ENCODE results near the gene PON3.
"Not testable (repeated sequence)": the region's sequence is repeated elsewhere in the genome, so short reads cannot be mapped to it uniquely, and the experiment has no call there.

Gene PON3

DNA sequence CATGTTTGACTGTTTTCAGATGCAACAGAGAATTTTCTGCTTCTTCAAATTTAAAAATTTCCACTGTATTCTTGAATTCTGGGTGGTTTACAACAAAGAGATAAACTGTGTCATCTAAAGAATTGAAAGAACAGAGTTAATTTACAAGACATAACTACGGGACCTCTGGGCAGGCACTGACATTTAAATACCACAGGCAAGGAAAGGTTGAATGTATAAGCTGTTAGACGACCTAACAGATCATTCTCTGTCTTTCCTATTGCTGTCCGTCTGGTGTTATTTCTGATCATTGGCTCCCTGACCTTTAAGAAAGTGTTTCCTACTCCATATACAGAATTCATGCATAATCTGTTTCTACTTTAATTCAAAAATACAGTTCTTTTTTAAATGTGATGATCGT lies 15.5 kb upstream of the PON3 start:
- no peak for DNase-seq

- no peak for DNase-seq
These were observed 14.9 kb upstream of the PON3 start for GRCh38 chr7:95411036-95411435.

DNA sequence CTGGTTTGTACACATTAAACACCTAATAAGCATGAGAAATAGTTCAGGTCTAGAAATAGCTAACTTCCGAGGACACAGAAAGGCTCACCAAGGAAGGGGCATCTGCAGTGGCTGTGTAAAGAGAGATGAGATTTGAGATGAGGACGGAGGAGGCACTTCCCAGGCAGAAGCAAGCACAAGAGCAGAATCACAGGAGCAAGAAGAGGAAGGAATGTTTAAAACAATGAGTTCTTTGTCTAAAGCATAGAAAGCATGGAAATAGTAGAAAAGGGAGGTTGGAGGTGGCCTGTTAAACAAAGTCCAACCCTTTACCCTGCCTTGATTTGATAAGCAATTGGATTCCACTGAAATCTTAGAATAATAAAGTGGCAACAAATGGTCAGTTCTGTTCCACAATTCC lies 11.6 kb upstream of the PON3 start:
- DNase-seq, result no peak

DNA sequence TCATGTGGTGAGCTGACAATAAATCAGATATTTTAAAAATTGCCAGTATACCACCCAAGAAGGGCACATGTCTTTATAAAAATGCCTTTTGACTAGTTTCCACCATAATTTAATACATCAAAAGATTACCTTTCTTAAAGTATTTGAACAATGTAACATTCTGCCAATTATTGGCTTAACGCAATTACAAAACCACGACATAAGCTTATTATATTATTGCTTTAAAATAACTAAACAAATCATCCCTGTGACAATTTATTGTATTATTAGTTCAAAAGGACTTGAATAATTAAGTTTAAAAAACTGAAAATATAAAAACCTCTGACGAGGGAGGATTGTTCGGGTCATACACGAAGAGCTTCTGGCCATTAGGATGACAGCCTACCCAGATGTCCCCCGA lies 9.6 kb upstream of the PON3 start:
- no peak for DNase-seq

- no peak for DNase-seq
These were observed 9.0 kb upstream of the PON3 start for GRCh38 chr7:95405208-95405607.

- no peak for DNase-seq
These were observed 8.2 kb upstream of the PON3 start for GRCh38 chr7:95404316-95404865.

DNA sequence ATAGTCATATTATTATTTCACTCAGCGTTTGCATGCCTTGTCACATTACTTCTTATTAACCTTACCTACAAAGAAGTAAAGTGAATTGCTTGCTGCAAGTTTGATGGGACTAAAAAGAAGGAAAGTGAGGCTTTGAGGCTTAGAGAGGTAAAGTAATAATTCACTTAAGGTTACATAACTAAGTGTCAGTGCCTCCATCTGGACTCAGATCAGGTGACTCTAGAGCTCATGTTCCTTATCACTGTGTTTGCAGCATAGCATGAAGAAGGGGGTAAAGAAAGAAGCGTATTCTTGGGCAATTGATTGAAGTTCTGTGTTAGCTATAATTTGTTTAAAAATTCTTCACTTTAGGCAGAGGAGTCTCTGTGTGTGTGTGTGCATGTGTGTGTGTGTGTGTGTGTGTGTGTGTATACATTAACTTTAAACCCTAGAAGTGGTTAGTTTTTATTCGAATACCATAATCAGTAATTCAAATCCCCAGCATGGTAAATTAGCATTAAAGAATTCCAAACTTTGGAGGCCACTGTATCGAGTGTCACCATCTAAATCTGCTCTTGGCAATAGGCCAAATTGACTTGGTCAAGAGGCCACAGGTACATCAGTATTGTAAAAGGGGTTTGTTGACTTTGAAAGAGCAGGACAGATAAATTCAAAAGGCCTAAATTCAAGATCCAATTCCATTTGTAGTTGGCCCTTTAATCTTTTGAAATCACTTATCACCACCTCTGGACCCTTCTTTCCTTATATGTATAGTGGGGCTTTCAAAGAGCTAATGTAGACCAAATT lies 2.2 kb upstream of the PON3 start:
- no peak for DNase-seq

DNA sequence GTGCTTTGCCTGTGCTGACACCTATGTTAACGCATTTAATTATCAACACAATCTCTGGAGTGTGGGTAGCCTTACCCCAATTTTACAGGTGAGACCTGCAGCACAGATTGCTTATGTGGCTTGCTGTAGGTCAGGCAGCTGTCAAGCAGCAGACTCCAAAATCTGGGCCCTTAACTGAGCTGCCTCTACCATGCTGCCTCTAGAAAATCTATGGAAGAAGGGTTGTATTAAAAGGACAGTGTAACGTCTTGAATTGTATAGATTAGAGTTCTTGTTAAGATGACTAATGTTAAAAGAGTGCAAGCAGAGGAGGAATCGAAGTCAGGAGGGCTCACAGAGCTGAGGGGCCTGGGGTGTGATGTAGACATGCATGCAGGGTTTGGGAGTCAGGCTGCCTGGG lies 1.2 kb upstream of the PON3 start:
- DNase-seq, result no peak

- no peak for DNase-seq
These were observed 430 bp downstream of the PON3 start for GRCh38 chr7:95395755-95396135.

DNA sequence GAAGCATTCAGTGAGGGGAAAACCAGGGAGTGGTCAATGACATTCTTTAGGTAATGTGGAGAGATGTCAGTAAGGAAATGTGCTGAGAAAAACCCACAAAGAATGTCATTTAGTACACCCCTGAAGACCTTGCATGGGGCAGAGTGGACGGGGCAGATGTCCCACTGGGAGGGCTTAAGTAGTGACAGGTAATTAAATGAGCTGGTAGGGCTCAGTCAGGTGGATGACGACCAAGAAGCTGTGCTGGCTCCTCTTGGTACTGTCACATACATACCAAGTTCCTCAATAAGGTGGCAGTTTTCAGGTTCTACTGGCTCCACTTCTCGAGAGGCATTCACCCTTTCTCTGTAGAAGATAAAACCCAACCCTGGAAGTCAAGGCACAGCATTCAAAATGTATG lies 1.8 kb downstream of the PON3 start:
- no peak for DNase-seq

DNA sequence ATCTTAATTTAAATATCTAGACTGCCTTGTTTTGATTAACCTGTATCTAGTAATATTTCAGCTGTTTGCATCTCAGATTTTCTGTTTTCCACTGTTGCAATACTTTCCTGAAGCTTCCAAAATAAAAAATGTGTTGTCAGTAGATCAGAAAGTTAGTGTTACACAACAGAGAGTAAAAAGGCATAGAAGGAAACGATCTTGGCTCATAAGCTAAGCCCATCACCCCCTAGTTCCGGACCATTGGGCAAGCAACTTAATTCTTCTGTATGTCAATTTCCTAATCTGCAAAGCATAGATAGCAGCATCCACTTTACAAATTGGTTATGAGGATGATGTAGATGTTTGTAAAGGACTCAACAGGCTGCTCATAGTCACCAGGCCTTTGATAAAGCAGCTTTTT lies 4.4 kb downstream of the PON3 start:
- DNase-seq, result no peak

DNA sequence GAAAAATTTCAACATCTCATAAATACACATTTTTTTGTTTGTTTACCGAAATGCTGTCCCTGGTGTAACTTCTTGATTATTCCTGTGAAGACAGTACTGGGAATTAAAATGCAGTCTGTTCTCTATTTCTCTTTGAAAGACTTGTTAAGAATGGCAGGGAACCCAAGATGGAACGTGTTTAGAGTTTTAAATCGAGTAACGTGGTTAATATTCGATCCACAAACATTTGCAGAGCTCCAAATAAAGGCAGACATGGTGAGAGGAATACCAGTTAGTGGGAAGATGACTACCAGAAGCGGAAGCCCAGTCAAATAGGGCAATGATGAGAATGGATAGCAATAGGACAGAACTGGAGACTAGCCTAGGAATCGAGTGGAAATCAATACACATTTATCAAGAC lies 6.7 kb downstream of the PON3 start:
- DNase-seq, result no peak

GRCh38 chr7:95379457-95379856 lies 16.7 kb downstream of the PON3 start:
- not testable (repeated sequence) for DNase-seq

DNA sequence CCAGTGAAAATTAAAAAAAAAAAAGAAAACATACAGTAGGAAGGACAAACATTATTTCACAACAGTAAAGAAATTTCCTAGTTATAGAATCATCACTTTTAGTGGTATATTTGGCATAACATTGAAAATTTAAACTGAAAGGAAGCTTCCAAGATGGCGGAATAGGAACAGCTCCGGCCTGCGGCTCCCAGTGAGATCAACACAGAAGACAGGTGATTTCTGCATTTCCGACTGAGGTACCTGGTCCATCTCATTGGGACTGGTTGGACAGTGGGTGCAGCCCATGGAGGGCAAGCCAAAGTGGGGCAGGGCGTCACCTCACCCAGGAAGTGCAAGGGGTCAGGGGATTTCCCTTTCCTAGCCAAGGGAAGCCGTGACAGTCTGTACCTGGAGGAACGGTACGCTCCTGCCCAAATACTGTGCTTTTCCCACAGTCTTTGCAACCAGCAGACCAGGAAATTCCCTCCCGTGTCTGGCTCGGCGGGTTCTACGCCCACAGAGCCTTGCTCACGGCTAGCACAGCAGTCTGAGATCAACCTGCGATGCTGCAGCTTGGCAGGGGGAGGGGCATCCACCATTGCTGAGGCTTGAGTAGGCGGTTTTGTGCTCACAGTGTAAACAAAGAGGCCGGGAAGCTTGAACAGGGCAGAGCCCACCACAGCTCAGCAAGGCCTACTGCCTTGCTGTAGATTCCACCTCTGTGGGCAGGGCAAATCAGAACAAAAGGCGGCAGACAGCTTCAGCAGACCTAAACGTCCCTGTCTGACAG lies 19.4 kb downstream of the PON3 start:
- DNase-seq, result no peak

DNA sequence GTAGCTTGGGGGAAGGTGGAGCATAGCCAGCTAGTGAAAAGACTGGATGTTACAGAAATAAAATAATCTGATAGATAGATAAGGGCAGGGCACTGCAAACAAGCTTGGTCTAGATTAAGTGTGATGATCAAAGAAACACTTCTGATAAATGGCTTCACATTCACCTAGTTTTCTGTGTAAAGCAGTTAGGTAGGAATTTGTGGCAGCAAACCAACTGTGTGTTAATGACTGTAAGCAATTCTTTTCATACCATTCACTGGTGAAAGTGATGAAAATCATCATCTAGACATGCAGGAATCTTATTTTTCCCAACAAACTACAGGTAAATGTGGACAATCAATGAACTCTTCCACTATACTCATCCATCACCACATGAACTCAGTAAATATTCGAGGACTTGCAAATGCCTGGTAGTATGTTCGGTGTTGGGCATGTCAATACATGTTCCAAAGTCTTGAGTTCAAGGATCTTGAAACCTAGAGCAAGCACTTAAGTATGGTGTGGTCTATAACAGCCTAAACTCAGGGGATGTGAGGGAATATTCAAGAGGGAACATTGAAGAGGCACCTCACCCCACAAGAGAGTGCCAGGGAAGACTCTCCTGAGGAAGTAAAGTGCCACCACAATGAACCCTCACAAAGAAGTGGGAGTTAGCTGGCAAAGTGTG lies 20.5 kb downstream of the PON3 start:
- DNase-seq, result no peak

GRCh38 chr7:95373323-95373722 lies 22.9 kb downstream of the PON3 start:
- no peak for DNase-seq

GRCh38 chr7:95368235-95368634 lies 27.9 kb downstream of the PON3 start:
- no peak for DNase-seq

- DNase-seq, result no peak
These were observed 28.6 kb downstream of the PON3 start for GRCh38 chr7:95367606-95368005.

DNA sequence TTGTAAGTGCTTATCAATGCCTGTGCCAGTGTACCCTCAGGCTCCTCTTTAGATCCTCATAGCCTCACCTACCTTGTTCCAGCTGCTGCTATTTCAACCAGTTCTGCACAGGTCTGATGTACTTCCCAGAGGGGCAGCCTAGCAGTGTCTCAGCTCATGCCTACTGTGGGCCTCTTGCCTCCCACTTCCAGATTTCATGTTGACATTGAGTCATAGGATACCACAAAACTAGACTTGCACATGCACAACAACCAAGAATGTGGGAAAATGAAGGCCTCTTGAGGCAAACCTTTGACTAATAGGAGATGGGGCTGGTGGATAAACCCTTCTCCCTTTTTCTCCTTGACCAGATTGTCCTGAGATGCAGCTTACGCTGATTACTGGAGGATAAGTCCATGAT lies 31.0 kb downstream of the PON3 start:
- no peak for DNase-seq

DNA sequence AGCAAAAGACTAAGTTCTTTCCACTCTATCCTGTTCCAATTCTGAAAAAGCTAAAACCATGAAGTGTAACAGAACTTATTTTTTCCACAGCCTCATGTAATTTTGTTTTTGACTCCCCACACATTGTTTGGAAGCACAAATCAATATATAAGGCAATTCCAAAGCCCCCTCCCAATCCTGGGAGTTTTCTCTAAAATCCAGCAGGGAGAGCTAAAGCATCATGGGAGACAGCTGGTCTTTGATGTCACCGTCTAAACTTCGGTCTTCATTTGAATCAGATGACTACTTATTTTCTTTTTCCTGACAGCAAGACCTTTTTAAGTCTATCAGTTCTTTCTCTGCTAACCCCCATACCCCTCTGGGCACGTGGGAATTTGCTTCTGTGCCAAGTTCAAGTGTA lies 38.6 kb downstream of the PON3 start:
- no peak for DNase-seq

GRCh38 chr7:95342642-95343307 lies 53.4 kb downstream of the PON3 start:
- no peak for DNase-seq

DNA sequence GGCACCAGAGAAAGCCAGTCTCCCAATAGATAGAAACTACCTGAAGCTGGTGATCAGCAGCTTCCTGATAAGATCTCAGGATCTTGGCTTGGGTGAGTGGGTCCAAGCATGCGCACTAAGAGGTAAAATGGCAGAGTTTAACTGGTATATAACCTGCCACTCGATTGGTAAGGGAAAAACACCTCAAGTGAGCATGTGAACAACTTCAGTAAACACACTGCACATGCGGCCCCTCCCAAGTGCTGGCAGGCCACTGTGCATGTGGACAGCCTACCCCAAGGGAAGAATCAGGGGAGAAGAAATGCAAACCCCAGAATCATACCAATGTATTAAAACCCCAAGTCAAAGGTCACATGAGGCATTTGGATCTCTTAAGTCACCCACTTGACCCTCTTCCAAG lies 54.1 kb downstream of the PON3 start:
- no peak for DNase-seq

DNA sequence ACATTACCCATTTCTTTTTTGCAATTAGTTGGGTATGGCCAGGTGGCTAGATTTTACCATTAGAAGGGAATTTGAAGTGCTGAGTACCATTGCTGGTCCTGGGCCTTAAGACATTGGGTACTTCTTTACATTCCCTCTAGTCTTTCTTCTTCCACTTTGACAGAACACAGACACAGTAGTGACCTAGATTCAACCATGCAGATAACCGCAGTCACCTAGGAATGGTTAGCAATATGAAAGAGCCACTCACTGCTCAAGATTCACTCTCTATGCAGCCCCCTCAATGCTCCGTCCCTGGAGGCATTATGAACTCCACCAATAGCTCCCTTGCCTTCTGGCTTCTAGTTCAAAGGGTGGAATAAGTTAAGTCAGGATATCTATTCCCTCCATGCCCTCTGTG lies 55.7 kb downstream of the PON3 start:
- no peak for DNase-seq
